ENCODE measurements around the gene ERGIC1.

The ERGIC1 gene

GRCh38 chr5:172823840-172824362 lies 10.2 kb upstream of the ERGIC1 start:
- no peaks in the 10 kb centered on the region for H3K27me3 ChIP-seq (ENCODE audit: insufficient read depth, low read length, poor library complexity, severe bottlenecking)
- H3F3A ChIP-seq (ENCODE audit: low read depth) = no peaks in the 10 kb centered on the region
- H3K4me2 ChIP-seq (ENCODE audit: low read depth, low read length, poor library complexity, severe bottlenecking) = no peak overlapping the region
- no peak overlapping the region for H3K4me3 ChIP-seq (ENCODE audit: low read length, poor library complexity, severe bottlenecking)
- H4K20me1 ChIP-seq (ENCODE audit: insufficient read depth, low read length, poor library complexity, severe bottlenecking) = no peaks in the 10 kb centered on the region
- no peak overlapping the region for H3K9ac ChIP-seq (ENCODE audit: low read depth, low read length, poor library complexity, severe bottlenecking)
- H3K9me2 ChIP-seq (replicated peaks; ENCODE audit: low read depth, low read length) = no peaks in the 10 kb centered on the region
- no peak overlapping the region for H2AFZ ChIP-seq (ENCODE audit: low read length)
- H3K9me3 ChIP-seq (ENCODE audit: insufficient read depth, low read depth, low read length) = peaks cover 3% of the 10 kb centered on the region; the same call in 1 of the 2 replicates
- TF ChIP-seq CTCF (conservative IDR thresholded peaks at IDR 0.05; ENCODE audit: low read length) (no peak), EZH2phosphoT487 (IDR thresholded peaks at IDR 0.05; ENCODE audit: borderline replicate concordance) (no peak)
- H3K79me2 ChIP-seq (ENCODE audit: insufficient read depth, low read length) = no peaks in the 10 kb centered on the region
- H3K4me1 ChIP-seq (ENCODE audit: insufficient read depth, low read length, poor library complexity, severe bottlenecking) = peaks cover 3% of the 10 kb centered on the region
- H3K36me3 ChIP-seq (ENCODE audit: insufficient read depth, low read length) = no peaks in the 10 kb centered on the region

- Histone ChIP-seq H4K20me1 (ENCODE audit: insufficient read depth, low read length, poor library complexity, severe bottlenecking) (no peaks in the 10 kb centered on the region), H3K9me3 (ENCODE audit: insufficient read depth, low read depth, low read length) (peaks cover 3% of the 10 kb centered on the region; the same call in 1 of the 2 replicates), H3K4me2 (ENCODE audit: low read depth, low read length, poor library complexity, severe bottlenecking) (no peak overlapping the region), H2AFZ (ENCODE audit: low read length) (no peak overlapping the region), H3K9ac (ENCODE audit: low read depth, low read length, poor library complexity, severe bottlenecking) (no peak overlapping the region), H3K79me2 (ENCODE audit: insufficient read depth, low read length) (no peaks in the 10 kb centered on the region), H3K4me3 (ENCODE audit: low read length, poor library complexity, severe bottlenecking) (no peak overlapping the region), H3K9me2 (replicated peaks; ENCODE audit: low read depth, low read length) (no peaks in the 10 kb centered on the region), H3K27me3 (ENCODE audit: insufficient read depth, low read length, poor library complexity, severe bottlenecking) (no peaks in the 10 kb centered on the region), H3F3A (ENCODE audit: low read depth) (no peaks in the 10 kb centered on the region), H3K4me1 (ENCODE audit: insufficient read depth, low read length, poor library complexity, severe bottlenecking) (peaks cover 3% of the 10 kb centered on the region), H3K36me3 (ENCODE audit: insufficient read depth, low read length) (no peaks in the 10 kb centered on the region)
- TF ChIP-seq CTCF (conservative IDR thresholded peaks at IDR 0.05; ENCODE audit: low read length) = no peak
- no peak for TF ChIP-seq EZH2phosphoT487 (IDR thresholded peaks at IDR 0.05; ENCODE audit: borderline replicate concordance)
These were observed 8.3 kb upstream of the ERGIC1 start for GRCh38 chr5:172825610-172826204.

- Histone ChIP-seq H3K4me1 (ENCODE audit: insufficient read depth, low read length, poor library complexity, severe bottlenecking) (peaks cover 3% of the 10 kb centered on the region), H3K9me3 (ENCODE audit: insufficient read depth, low read depth, low read length) (peaks cover 3% of the 10 kb centered on the region; the same call in 1 of the 2 replicates), H3K9ac (ENCODE audit: low read depth, low read length, poor library complexity, severe bottlenecking) (no peak overlapping the region), H2AFZ (ENCODE audit: low read length) (peak overlapping the region; percentile 7; the same call in 1 of the 2 replicates), H3K4me2 (ENCODE audit: low read depth, low read length, poor library complexity, severe bottlenecking) (no peak overlapping the region), H3K79me2 (ENCODE audit: insufficient read depth, low read length) (no peaks in the 10 kb centered on the region), H3K9me2 (replicated peaks; ENCODE audit: low read depth, low read length) (no peaks in the 10 kb centered on the region), H3K4me3 (ENCODE audit: low read length, poor library complexity, severe bottlenecking) (no peak overlapping the region), H3K36me3 (ENCODE audit: insufficient read depth, low read length) (no peaks in the 10 kb centered on the region), H4K20me1 (ENCODE audit: insufficient read depth, low read length, poor library complexity, severe bottlenecking) (no peaks in the 10 kb centered on the region), H3K27me3 (ENCODE audit: insufficient read depth, low read length, poor library complexity, severe bottlenecking) (no peaks in the 10 kb centered on the region), H3F3A (ENCODE audit: low read depth) (no peaks in the 10 kb centered on the region)
- TF ChIP-seq CTCF (conservative IDR thresholded peaks at IDR 0.05; ENCODE audit: low read length) (no peak), EZH2phosphoT487 (IDR thresholded peaks at IDR 0.05; ENCODE audit: borderline replicate concordance) (no peak)
These were observed 6.2 kb upstream of the ERGIC1 start for GRCh38 chr5:172827841-172828240.
